NCI-H2107 treated with DMSO at 0.1 percent for 48 hours (cell line): ENCODE data around the gene CIC.

ENCODE experiments used
- DNase-seq: peaks from one replicate; lab custom pipeline; 2025; ENCODE audit not compliant: unreplicated experiment; lab: John Stamatoyannopoulos, UW

Gene CIC

DNA sequence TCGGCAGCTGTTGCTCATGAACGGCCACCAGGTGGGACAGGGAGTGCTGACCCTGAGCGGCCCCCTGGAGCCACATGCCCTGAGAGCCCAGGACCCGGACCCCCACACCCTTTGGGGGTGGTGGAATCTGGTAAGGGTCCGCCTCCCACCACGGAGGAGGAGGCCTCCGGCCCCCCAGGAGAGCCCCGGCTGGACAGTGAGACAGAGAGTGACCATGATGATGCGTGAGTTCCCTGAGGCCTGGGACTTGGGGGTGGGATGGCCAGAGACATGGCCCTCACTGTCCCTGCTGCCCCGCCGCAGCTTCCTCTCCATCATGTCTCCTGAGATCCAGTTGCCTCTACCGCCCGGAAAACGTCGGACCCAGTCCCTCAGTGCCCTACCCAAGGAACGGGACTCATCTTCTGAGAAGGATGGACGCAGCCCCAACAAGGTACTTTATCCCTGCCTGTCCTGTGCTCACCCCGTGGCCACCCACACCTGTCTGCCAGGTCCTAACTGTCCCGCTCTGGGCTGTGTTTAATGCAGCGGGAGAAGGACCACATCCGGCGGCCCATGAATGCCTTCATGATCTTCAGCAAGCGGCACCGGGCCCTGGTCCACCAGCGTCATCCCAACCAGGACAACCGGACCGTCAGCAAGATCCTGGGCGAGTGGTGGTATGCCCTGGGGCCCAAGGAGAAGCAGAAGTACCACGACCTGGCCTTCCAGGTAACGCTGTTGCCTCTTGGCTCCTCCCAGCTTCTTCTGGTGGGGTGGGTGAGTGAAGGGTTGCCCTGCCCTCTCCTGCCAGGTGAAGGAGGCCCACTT lies 18.2 kb downstream of the CIC start:
- no peak for DNase-seq

DNA sequence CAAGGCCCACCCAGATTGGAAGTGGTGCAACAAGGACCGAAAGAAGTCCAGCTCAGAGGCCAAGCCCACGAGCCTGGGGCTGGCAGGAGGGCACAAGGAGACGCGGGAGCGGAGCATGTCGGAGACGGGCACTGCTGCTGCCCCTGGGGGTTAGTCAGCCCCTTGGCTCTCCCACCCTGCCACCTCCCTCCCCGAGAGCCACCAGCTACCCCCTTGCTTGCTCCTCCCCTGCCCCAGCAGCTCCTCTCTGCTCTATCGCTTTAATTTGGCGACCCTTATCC lies 18.7 kb downstream of the CIC start:
- no peak for DNase-seq

DNA sequence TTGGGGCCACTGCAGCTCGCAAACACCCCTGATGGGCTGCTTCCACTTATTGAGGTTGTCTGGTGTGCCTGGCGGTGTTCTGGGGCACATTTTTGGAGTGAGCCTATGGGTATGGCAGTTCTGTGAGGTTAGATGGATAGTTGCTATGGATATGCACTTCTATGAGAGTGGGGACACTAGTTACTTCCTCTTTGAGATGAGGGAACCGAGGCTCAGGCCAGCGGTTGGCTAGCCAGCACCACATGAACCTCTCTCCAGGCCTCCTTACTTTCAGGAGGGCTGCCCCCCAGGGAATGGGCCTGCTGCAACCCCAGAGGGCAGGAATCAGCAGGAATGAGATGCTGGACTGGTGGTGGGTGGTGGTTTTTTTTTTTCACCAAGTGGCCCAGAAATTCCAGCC lies 19.3 kb downstream of the CIC start:
- DNase-seq, result no peak

DNA sequence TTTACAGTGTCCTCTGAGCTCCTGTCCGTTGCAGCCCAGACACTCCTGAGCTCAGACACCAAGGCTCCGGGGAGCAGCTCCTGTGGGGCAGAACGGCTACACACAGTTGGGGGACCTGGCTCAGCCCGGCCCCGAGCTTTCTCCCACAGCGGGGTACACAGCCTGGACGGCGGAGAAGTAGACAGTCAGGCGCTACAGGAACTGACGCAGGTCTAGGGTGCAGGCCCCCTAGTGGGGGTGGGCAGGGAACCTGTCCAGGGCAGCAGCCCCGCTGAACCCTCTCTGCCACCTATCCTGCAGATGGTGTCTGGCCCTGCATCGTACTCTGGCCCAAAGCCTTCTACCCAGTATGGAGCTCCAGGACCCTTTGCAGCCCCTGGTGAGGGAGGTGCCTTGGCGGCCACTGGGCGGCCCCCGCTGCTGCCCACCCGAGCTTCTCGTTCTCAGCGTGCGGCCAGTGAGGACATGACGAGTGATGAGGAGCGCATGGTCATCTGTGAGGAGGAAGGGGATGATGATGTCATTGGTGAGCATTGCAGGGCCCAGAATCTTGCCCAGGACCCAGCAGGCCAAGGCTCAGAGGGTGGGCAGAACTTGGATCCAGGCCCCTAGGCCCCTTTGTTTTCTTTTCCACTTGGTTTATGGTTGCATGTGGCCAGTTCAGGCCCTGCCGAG lies 20.0 kb downstream of the CIC start:
- no peak for DNase-seq

DNA sequence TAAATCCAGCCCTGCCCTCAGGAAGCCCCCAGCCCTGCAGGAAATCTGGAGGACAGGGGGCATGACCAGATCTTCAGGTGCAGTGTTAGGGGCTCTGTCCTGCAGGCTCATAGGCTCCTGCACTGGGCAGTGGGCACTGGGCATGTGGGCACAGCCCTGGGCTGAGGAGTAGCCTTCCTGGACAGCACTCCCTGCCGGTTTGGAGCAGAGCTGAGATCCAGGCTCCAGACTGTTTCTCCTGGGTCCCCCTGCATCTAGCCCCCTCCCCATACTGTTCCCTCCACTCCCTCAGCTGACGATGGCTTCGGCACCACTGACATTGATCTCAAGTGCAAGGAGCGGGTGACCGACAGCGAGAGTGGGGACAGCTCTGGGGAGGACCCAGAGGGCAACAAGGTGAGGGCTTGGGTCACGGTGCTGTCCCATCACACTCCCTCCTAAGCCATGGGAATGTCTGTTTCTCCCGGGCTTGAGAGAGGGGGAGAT lies 20.5 kb downstream of the CIC start:
- DNase-seq, result no peak

DNA sequence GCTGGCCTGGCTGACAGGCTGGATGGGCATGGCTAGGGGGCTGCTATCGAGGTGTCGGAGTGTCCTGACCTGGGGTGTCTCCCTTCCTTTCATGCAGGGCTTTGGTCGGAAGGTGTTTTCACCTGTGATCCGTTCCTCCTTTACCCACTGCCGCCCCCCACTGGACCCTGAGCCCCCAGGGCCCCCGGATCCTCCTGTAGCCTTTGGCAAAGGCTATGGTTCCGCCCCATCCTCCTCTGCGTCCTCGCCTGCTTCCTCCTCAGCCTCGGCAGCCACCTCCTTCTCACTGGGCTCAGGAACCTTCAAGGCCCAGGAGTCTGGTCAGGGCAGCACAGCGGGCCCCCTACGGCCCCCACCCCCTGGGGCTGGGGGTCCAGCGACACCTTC lies 21.1 kb downstream of the CIC start:
- no peak for DNase-seq

DNA sequence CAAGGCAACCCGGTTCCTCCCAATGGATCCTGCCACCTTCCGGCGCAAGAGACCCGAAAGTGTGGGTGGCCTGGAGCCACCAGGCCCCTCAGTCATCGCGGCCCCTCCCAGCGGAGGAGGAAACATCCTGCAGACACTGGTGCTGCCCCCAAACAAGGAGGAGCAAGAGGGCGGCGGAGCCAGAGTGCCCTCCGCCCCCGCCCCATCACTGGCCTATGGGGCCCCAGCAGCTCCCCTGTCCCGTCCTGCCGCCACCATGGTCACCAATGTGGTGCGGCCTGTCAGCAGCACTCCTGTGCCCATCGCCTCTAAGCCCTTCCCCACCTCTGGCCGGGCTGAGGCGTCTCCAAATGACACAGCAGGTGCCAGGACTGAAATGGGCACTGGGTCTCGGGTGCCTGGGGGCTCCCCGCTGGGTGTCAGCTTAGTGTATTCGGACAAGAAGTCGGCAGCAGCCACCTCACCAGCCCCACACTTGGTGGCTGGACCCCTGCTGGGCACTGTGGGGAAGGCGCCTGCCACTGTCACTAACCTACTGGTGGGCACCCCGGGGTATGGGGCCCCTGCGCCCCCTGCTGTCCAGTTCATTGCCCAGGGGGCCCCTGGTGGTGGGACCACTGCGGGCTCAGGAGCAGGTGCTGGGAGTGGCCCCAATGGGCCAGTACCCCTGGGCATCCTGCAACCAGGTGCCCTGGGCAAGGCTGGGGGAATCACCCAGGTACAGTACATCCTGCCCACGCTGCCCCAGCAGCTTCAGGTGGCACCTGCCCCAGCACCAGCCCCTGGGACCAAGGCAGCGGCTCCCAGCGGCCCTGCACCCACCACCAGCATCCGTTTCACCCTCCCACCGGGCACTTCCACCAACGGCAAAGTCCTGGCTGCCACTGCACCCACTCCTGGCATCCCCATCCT lies 21.7 kb downstream of the CIC start:
- DNase-seq, result no peak

DNA sequence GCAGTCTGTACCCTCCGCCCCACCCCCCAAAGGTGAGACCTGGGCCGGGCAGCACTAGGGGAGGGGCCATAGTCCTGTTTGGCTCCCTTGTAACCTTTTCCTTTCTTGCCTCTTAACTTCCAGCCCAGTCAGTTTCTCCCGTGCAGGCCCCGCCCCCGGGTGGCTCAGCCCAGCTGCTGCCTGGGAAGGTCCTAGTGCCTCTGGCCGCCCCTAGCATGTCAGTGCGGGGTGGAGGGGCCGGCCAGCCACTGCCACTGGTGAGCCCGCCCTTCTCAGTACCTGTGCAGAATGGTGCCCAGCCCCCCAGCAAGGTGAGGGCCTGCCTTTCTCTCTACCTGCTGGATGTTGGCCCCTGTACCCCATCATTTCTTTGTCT lies 22.4 kb downstream of the CIC start:
- no peak for DNase-seq

DNA sequence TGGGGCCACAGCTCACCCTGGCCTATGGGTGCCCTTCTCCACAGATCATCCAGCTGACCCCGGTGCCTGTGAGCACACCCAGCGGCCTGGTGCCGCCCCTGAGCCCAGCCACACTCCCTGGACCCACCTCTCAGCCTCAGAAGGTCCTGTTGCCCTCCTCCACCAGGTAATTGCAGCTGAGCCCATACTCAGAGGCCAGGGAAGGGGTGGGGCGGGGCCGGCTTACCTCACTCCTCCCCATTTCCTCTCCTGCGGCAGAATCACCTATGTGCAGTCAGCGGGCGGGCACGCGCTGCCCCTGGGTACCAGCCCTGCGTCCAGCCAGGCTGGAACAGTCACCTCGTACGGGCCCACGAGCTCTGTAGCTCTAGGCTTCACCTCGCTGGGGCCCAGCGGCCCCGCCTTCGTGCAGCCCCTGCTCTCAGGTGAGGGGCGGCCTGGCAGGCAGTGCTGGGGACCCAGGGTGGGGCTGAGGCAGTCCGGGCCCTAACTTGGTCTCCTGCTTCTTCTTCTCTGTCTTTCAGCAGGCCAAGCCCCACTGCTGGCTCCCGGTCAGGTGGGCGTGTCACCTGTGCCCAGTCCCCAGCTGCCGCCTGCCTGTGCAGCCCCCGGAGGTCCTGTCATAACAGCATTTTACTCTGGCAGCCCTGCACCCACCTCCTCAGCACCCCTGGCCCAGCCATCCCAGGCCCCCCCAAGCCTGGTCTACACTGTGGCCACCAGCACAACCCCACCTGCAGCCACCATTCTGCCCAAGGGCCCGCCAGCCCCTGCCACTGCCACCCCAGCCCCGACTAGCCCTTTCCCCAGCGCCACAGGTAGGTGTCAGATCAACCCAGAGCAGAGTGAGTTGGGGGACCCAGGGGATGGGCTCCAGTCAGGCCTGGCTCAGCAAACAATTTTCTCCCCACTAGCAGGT lies 23.2 kb downstream of the CIC start:
- DNase-seq, result no peak

DNA sequence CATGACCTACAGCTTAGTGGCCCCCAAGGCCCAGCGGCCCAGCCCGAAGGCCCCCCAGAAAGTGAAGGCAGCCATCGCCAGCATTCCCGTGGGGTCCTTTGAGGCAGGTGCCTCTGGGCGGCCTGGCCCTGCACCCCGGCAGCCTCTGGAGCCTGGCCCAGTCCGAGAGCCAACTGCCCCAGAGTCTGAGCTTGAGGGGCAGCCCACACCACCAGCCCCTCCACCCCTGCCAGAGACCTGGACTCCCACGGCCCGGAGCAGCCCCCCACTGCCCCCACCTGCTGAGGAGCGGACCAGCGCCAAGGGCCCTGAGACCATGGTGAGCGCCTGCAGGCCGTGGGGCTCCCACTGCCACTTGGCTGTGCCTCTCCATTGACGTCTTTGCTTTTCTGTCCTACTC lies 23.9 kb downstream of the CIC start:
- DNase-seq, result no peak

DNA sequence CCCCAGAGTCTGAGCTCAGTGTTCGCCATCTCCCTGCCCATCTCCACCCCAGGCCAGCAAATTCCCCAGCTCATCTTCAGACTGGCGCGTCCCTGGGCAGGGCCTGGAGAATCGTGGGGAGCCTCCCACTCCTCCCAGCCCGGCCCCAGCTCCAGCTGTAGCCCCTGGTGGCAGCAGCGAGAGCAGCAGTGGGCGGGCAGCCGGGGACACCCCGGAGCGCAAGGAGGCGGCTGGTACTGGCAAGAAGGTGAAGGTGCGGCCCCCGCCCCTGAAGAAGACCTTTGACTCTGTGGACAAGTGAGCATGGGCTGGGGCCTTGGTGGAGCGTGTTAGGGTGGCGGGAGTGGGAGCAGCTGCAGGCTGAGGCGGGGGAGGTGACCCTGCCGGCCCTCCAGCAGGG lies 24.5 kb downstream of the CIC start:
- no peak for DNase-seq

DNA sequence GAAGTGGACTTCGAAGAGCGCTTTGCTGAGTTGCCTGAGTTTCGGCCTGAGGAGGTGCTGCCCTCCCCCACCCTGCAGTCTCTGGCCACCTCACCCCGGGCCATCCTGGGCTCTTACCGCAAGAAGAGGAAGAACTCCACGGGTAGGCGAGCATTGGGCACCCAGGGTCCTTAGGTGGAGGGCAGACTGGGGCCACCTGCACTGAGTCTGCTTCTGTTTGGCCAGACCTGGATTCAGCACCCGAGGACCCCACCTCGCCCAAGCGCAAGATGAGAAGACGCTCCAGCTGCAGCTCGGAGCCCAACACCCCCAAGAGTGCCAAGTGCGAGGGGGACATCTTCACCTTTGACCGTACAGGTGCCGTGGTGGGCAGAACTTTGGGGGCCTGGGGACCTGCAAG lies 24.9 kb downstream of the CIC start:
- DNase-seq, result no peak

DNA sequence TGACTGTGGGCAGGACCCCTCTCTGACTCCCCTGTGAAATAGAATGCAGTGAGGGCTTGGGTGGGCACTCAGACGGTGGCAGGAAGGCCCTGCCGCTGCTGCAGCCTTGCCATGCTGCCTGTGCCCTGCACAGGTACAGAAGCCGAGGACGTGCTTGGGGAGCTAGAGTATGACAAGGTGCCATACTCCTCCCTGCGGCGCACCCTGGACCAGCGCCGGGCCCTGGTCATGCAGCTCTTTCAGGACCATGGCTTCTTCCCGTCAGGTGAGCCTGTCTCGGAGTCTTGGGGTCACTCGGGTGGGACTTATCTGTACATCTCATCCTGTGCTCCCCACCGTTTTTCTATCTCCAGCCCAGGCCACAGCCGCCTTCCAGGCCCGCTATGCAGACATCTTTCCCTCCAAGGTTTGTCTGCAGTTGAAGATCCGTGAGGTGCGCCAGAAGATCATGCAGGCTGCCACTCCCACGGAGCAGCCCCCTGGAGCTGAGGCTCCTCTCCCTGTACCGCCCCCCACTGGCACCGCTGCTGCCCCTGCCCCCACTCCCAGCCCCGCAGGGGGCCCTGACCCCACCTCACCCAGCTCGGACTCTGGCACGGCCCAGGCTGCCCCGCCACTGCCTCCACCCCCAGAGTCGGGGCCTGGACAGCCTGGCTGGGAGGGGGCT lies 25.6 kb downstream of the CIC start:
- no peak for DNase-seq

DNA sequence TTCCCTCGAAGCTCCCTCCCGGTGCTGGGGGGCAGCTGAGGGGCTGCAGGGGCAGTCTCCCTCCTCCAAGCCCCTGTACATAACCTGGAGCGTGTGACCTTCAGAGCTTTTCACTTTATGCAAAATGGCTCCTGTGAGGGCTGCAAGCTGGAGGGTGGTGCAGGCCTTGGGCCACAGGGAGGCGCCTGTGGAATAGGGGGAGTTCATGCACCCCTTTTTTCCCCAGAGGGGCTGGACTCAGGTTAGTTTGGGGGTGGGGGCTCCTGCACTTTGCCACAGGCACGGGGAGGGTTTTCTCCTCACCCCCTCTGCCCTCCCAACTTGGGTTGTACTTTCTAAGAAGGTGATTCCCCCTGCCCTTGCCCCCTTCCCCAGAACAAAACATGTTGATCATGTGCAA lies 26.3 kb downstream of the CIC start:
- no peak for DNase-seq

DNA sequence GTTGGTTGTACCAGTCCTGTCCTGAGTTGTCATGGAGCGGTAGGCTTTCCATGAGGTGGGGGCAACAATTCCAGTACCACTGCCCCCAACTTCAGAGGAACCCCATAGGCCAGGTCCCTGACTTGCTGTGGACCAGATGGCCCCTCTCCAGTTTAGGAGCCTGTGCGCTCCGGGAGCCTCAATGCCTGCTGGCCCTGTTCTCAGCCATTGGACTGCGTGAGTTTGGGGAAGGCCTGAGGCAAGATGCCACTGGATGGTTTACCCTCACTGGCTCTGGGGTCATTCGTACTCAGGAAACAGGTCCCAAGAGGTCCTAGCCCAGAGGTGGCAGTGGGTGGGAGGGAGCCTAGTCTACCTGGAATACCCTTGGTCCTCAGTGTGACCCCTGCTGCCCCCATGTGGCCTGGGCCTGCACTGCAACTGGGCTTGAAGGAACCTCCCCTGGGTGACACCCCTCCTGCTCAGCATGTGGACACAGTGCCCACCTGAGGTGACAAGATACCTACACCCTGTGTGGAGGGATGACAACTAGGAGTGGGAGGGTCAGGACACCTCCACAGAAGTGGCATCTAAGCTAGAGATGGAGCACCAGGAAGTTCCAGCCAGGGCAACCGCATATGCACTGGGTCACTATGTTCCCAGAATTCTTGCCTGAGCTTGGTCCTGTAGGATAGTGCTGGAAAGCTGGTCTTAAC lies 26.9 kb downstream of the CIC start:
- DNase-seq, result peak; percentile 36

DNA sequence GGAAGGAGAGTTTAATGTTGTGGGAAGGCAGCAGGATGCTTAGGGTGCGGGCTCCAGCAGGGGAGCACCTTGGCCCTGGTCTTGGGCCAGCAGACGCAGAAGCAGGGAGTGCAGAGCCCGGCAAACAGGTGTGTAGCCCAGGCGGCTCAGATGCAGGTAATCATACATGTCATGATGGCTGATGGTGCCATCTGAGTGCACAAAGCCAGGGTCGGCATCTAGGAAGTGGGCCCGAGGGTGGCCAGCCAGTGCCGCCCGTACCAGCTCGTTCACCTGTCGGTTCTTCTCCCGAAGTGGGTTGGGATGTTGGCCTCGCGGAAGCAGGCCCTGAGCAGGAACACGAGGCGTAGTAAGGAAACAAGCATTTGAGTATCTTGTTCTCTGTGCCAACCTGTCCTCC lies 28.0 kb downstream of the CIC start:
- DNase-seq, result no peak

DNA sequence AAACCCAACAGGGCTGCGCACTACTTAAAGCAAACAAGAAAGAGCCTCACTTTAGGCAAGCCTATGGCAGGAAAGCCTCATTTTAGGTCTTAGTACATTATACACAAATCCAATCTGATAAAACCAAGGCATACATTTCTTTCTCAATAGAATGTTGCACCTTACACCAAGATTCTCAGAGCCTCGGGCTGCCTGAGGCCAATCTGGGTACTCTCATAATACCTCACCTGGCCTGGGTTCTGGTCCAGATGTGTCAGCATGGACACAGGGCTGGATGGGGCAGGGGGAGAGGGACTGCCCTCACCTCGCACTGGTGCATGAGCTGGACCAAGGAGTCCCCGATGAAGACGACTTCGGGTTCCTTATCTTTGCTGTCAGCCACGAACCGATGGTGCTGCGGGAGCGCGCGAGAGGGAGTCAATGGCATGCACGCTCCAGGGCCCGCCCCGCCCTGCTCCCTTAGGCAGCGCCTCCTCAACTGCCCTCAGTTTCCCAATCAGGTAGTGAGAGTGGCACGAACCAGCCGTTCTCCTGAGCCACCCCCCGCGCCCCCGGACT lies 32.7 kb downstream of the CIC start, which contains the start of gene PRR19:
PRR19 (plus strand) TSS at position 487 of the 558 bp plus-strand sequence. CDS start 7,453 bp downstream, outside the sequence.
- no peak for DNase-seq

DNA sequence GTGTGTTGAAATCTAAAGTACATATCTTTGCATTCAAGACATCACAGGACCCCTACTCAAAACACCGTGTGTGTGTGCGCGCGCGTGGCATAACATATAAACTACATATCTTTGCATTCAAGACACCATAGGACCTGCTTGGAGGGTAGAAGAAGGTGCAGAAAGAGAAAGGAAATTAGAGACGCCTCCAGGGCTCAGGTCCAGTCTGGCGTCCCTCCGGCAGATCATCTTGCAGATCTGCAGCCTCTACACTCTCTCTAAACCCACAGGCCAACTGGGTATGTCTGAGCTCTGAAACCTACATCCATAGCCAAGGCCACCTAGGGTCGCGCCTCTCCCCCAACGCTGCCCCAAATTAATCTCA lies 34.0 kb downstream of the CIC start:
- no peak for DNase-seq

DNA sequence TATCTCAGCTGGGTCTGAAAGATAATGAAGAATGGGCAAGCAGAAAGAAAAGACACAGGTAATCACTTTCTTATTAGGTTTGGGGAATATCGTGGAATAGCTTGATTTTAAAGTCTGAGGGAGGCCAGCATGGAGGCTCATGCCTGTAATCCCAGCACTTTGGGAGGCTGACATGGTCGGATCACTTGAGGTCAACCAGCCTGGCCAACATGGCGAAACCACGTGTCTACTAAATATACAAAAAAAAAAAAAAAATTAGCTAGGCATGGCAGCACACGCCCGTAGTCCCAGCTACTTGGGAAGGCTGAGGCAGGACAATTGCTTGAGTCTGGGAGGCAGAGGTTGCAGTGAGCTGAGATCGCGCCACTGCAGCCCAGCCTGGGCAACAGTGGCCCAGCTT lies 34.8 kb downstream of the CIC start:
- DNase-seq, result no peak
